Panc1 (cell line): ENCODE data around the gene PRLR. TPM values are rescaled to one million over a fixed set of nuclear protein-coding genes. Genes with fewer than 3 reads are reported as not detected.

Experiments used
- ATAC-seq: fragments of 200-7000 bp; cut with Tn5 transposase; 2 replicates; pipeline ENCODE4 v1.9.1; 2020; ENCODE audit warnings: mild to moderate bottlenecking, moderate library complexity
- BruUV-seq: library from RNA; stranded (reverse); fragments of 400-500 nt; replicated peaks from 2 replicates; lab custom pipeline; 2021; lab: Mats Ljungman, UMichigan
- CTCF ChIA-PET: fragments of 300-600 bp; sonication (Branson Sonifier 250); formaldehyde crosslinking; loops from one replicate; lab custom pipeline; 2022; ENCODE audit warnings: antibody characterized with exemption; lab: Charles Lee
- POLR2A ChIA-PET: fragments of 300-600 bp; sonication (Branson Sonifier 250); formaldehyde crosslinking; loops from one replicate; lab custom pipeline; 2022; ENCODE audit warnings: antibody characterized with exemption; lab: Charles Lee
- DNase-seq: peaks from one replicate; pipeline ENCODE4 v3.0.0-alpha.2; 2010; ENCODE audit warnings: low read depth, low spot score
- H3K27ac ChIP-seq: 2 replicates; pipeline ENCODE4 v1.5.1; 2011; ENCODE audit warnings: mild to moderate bottlenecking, low read length, inconsistent platforms
- H3K27me3 ChIP-seq: fragments of 200-500 bp; sonication (Bioruptor generic); 2 replicates; pipeline ENCODE4 v1.6.0; 2014; ENCODE audit warnings: low read length, inconsistent platforms; ENCODE audit not compliant: control insufficient read depth, insufficient read depth
- H3K36me3 ChIP-seq: fragments of 200-500 bp; sonication (Bioruptor generic); 2 replicates; pipeline ENCODE4 v1.5.1; 2014; ENCODE audit warnings: inconsistent platforms, mild to moderate bottlenecking, low read length, moderate library complexity; ENCODE audit not compliant: control insufficient read depth, insufficient read depth
- H3K4me1 ChIP-seq: 2 replicates; pipeline ENCODE4 v1.5.1; 2011; ENCODE audit warnings: inconsistent platforms, mild to moderate bottlenecking, low read length, moderate library complexity; ENCODE audit not compliant: control insufficient read depth, insufficient read depth
- H3K4me3 ChIP-seq, 2 experiments: 2 replicates each; pipeline ENCODE4 v1.5.1; 2011 to 2012; ENCODE audit warnings: low read depth in 2 of 2, low read length in 2 of 2, mild to moderate bottlenecking in 2 of 2, inconsistent platforms in 1 of 2, moderate library complexity in 1 of 2
- H3K9me3 ChIP-seq: fragments of 200-500 bp; sonication (Bioruptor generic); 2 replicates; pipeline ENCODE4 v1.5.1; 2014; ENCODE audit warnings: low read depth, mild to moderate bottlenecking, inconsistent platforms, low read length, moderate library complexity; ENCODE audit not compliant: control insufficient read depth, insufficient read depth
- CTCF ChIP-seq: fragments of 450-650 bp; IDR thresholded peaks from 2 replicates; pipeline ENCODE4 v1.5.1; 2017; ENCODE audit warnings: mild to moderate bottlenecking
- POLR2AphosphoS5 ChIP-seq: IDR thresholded peaks from 2 replicates; pipeline ENCODE4 v1.6.1; 2012; ENCODE audit warnings: mild to moderate bottlenecking, low read depth, low read length, moderate library complexity
- REST ChIP-seq, 2 experiments: IDR thresholded peaks; 2 replicates each; pipeline ENCODE4 v1.6.1; 2011 to 2012; ENCODE audit warnings: low read depth in 2 of 2, control low read depth in 1 of 2, low read length in 1 of 2, mild to moderate bottlenecking in 1 of 2, moderate library complexity in 1 of 2; ENCODE audit not compliant: insufficient read depth in 1 of 2
- SIN3A ChIP-seq: IDR thresholded peaks from 2 replicates; pipeline ENCODE4 v1.6.1; 2012; ENCODE audit warnings: low read depth, mild to moderate bottlenecking, low read length, moderate library complexity, borderline replicate concordance; ENCODE audit not compliant: insufficient read depth
- TCF7L2 ChIP-seq: IDR thresholded peaks from 2 replicates; pipeline ENCODE4 v1.6.1; 2011; ENCODE audit warnings: mild to moderate bottlenecking, low read depth, low read length, inconsistent platforms
- in situ Hi-C: cut with HindIII; loops from 2 replicates; pipeline ENCODE4 v1.10.0; 2016; ENCODE audit warnings: low sequenced_read_pairs, low pct_unique_long_range_greater_than_20kb
- intact Hi-C: fragments of 100-400 bp; cut with micrococcal nuclease; formaldehyde crosslinking; loops from one replicate; pipeline ENCODE4 v1.10.0; 2022; ENCODE audit not compliant: unreplicated experiment
- total RNA-seq: library from RNA; stranded (reverse); gene quantifications from one replicate; pipeline ENCODE4 v1.2.1, GENCODE V29; 2021; ENCODE audit not compliant: unreplicated experiment

The PRLR gene
- total RNA-seq, 1 experiment from 2014 or later: 0.46 TPM

DNA sequence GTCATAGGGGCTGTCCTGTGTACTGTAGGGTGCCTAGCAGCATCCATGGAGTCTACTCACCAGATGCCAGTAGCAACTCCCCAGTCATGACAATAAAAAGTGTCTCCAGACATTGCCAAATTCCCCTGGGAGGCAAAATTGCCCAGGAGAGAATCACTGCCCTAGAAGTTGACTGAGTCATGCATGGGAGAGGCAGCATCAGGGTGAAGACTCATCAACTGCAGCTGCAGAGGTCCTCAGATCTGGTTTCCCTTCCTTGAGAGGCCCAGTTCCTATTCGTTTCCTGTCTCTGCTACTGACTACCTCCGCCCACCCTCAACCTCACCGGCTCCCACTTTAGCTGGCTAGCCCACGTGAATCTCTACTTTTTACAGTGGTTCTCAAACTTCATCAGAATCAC, 93.9 kb downstream of the PRLR start:
- no peaks in the 10 kb centered on the region for H3K9me3 ChIP-seq
- ATAC-seq (no peak), DNase-seq (no peak)
- no peaks in the 10 kb centered on the region for H3K4me1 ChIP-seq
- BruUV-seq: no TSS peak
- CTCF ChIA-PET: no interaction called here
- H3K27ac ChIP-seq: no peak overlapping the region
- H3K36me3 ChIP-seq: no peaks in the 10 kb centered on the region
- in situ Hi-C loops (no loop called here), intact Hi-C loops (no loop called here)
- POLR2A ChIA-PET: no interaction called here
- no peak for TF ChIP-seq POLR2AphosphoS5
- H3K4me3 ChIP-seq: no peak overlapping the region
- H3K27me3 ChIP-seq: no peaks in the 10 kb centered on the region

DNA sequence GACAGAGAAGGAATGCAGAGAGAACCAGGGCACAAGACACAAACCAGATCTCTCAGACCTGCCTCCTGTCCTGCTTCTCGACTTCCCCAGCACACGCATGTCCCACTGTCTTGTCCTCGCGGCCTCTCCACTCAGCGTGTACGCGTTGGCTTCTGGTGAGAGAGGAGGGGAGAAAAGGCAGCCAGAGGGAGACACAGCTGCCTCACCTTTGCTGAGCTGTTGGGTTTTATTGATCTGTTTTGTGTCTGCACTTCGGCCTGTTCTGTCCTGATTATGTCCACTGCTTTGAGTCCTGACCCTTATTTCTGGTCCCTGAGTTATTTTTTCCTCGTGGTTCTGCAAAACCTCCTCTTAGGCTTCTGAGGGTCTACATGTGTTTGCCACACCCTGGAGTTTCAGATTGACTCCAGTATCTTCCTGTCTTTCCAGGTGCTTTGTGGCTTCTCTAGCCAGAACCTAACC, 95.0 kb downstream of the PRLR start:
- in situ Hi-C loops (no loop called here), intact Hi-C loops (no loop called here)
- no peak overlapping the region for H3K4me3 ChIP-seq
- H3K9me3 ChIP-seq: no peaks in the 10 kb centered on the region
- no peak overlapping the region for H3K27ac ChIP-seq
- DNase-seq (no peak), ATAC-seq (no peak)
- ChIA-PET CTCF (no interaction called here), POLR2A (no interaction called here)
- no peaks in the 10 kb centered on the region for H3K36me3 ChIP-seq
- no peaks in the 10 kb centered on the region for H3K27me3 ChIP-seq
- no TSS peak for BruUV-seq
- TF ChIP-seq POLR2AphosphoS5 (no peak), REST (IDR thresholded peaks at IDR 0.05; ENCODE audit: insufficient read depth in 1 of 2, low read depth in 2 of 2, low read length in 1 of 2) (no peak), SIN3A (no peak), CTCF (no peak), TCF7L2 (no peak)
- H3K4me1 ChIP-seq: no peaks in the 10 kb centered on the region

DNA sequence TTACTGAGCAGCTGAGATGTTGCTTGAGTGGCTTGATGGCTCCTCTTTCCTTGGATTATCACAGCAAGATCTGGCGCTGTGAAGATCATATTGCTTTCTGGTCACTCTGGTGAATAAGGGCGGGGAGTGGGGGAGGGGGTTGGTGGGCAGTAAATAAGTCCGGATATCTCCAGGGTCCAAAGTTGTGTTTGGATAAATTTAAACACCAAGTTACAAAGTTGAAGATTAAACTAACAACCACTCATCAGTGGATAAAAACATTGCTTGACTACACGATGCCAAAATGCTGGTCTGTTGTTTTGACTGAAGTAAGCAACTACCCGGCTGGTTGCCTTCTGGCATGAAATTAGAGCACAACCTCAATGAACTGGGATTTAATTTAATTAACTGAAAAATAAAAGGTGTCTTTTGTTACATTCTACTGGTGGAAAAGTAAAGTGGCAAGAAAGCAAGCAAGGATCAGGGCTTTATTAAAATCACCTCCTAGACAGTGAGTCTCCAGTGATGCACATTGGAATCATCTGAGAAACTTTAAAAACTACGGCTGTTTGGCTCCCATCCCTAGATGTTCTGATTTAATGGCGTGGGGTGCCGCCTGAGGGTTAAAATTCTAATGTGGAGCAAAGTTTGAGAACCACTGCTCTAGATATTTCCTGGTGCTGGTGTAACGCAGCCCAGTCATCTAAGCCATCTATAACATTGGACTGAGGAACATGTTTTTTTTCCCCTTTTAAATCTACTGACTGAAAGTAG, 95.8 kb downstream of the PRLR start:
- Histone ChIP-seq H3K27ac (no peak overlapping the region), H3K9me3 (no peaks in the 10 kb centered on the region), H3K4me3 (no peak overlapping the region), H3K4me1 (no peaks in the 10 kb centered on the region), H3K36me3 (no peaks in the 10 kb centered on the region), H3K27me3 (no peaks in the 10 kb centered on the region)
- ChIA-PET POLR2A (no interaction called here), CTCF (no interaction called here)
- TF ChIP-seq SIN3A (no peak), REST (IDR thresholded peaks at IDR 0.05; ENCODE audit: insufficient read depth in 1 of 2, low read depth in 2 of 2, low read length in 1 of 2) (no peak), CTCF (no peak), TCF7L2 (no peak), POLR2AphosphoS5 (no peak)
- in situ Hi-C loops (no loop called here), intact Hi-C loops (no loop called here)
- DNase-seq (no peak), ATAC-seq (no peak)
- BruUV-seq: no TSS peak
